CD14-positive monocyte (primary cell): Measurements from ENCODE around the gene GALNS. TPM values are rescaled to one million over a fixed set of nuclear protein-coding genes. Genes with fewer than 3 reads are reported as not detected.

Experiments used
- DNase-seq, 3 donors: peaks; one replicate each; pipeline ENCODE4 v3.0.0-alpha.2; 2011 to 2022
- H2AFZ ChIP-seq: 2 replicates; pipeline ENCODE4 v1.6.0; 2012; ENCODE audit warnings: mild to moderate bottlenecking, low read depth, low read length, inconsistent platforms; ENCODE audit not compliant: insufficient read depth, poor library complexity, severe bottlenecking
- H3K27ac ChIP-seq, 2 donors: 1 replicate in 1 of 2; 2 replicates in 1 of 2; pipeline ENCODE4 v1.5.1; 2012 to 2013; ENCODE audit warnings: low read length in 2 of 2, control low read depth in 1 of 2, inconsistent platforms in 1 of 2, low read depth in 1 of 2, mild to moderate bottlenecking in 1 of 2
- H3K27me3 ChIP-seq, 2 donors: one replicate each; pipeline versions ENCODE4 v1.6.0 to v1.6.1; 2011 to 2013; ENCODE audit warnings: low read length in 2 of 2; ENCODE audit not compliant: control insufficient read depth in 2 of 2, insufficient read depth in 2 of 2
- H3K36me3 ChIP-seq, 2 donors: replicated peaks in 1 of 2; 1 replicate in 1 of 2; 2 replicates in 1 of 2; pipeline versions ENCODE4 v1.5.1 to v1.6.1; 2012 to 2013; ENCODE audit warnings: low read length in 2 of 2, control low read depth in 1 of 2, inconsistent platforms in 1 of 2, mild to moderate bottlenecking in 1 of 2; ENCODE audit not compliant: insufficient read depth in 2 of 2, control insufficient read depth in 1 of 2
- H3K4me1 ChIP-seq, 2 donors: 1 replicate in 1 of 2; 2 replicates in 1 of 2; pipeline versions ENCODE4 v1.5.1 to v1.6.1; 2012 to 2013; ENCODE audit warnings: low read length in 2 of 2, control low read depth in 1 of 2, inconsistent platforms in 1 of 2, mild to moderate bottlenecking in 1 of 2, moderate library complexity in 1 of 2; ENCODE audit not compliant: insufficient read depth in 2 of 2, control insufficient read depth in 1 of 2
- H3K4me2 ChIP-seq: replicated peaks from 2 replicates; pipeline ENCODE3; 2012; ENCODE audit warnings: low read length, moderate library complexity, mild to moderate bottlenecking; ENCODE audit not compliant: poor library complexity, severe bottlenecking; ENCODE audit errors: extremely low read depth
- H3K4me3 ChIP-seq, 3 experiments: fragments of 200-600 bp in 1 of 3; sonication (generic) in 1 of 3; replicated peaks in 1 of 3; 1 replicate in 2 of 3; 2 replicates in 1 of 3; pipeline ENCODE4 v1.5.1; 2011 to 2013; ENCODE audit warnings: low read length in 3 of 3, mild to moderate bottlenecking in 3 of 3, control low read depth in 2 of 3, low read depth in 2 of 3, inconsistent platforms in 1 of 3, moderate library complexity in 1 of 3
- H3K79me2 ChIP-seq: 2 replicates; pipeline ENCODE4 v1.6.0; 2012; ENCODE audit warnings: mild to moderate bottlenecking, control low read depth, inconsistent platforms, low read length, moderate library complexity; ENCODE audit not compliant: insufficient read depth
- H3K9ac ChIP-seq: 2 replicates; pipeline ENCODE4 v1.6.0; 2017; ENCODE audit warnings: low read length, mild to moderate bottlenecking; ENCODE audit not compliant: insufficient read depth, poor library complexity, severe bottlenecking
- H3K9me3 ChIP-seq, 2 donors: replicated peaks in 1 of 2; 1 replicate in 1 of 2; 2 replicates in 1 of 2; pipeline versions ENCODE4 v1.5.1 to v1.6.1; 2012 to 2013; ENCODE audit warnings: low read length in 2 of 2, control low read depth in 1 of 2; ENCODE audit not compliant: control insufficient read depth in 1 of 2, insufficient read depth in 1 of 2
- H4K20me1 ChIP-seq: 2 replicates; pipeline ENCODE4 v1.6.0; 2012; ENCODE audit warnings: mild to moderate bottlenecking, low read length, control low read depth, moderate library complexity; ENCODE audit not compliant: insufficient read depth
- H3K27ac Mint-ChIP-seq, 7 donors: one replicate each; pipeline ENCODE4 v1.8.0; 2020; ENCODE audit warnings: mild to moderate bottlenecking in 7 of 7, mixed read lengths in 7 of 7, moderate library complexity in 6 of 7, inconsistent platforms in 2 of 7
- H3K27me3 Mint-ChIP-seq, 3 donors: one replicate each; pipeline ENCODE4 v1.8.0; 2021 to 2022; ENCODE audit warnings: low read depth in 3 of 3, mild to moderate bottlenecking in 3 of 3, mixed read lengths in 3 of 3, moderate library complexity in 3 of 3, inconsistent platforms in 1 of 3
- H3K36me3 Mint-ChIP-seq, 2 donors: one replicate each; pipeline ENCODE4 v1.8.0; 2020; ENCODE audit warnings: mixed read lengths in 2 of 2, inconsistent platforms in 1 of 2, mild to moderate bottlenecking in 1 of 2
- H3K4me1 Mint-ChIP-seq: one replicate; pipeline ENCODE4 v1.8.0; 2020; ENCODE audit warnings: mild to moderate bottlenecking, mixed read lengths
- H3K4me3 Mint-ChIP-seq, 2 donors: one replicate each; pipeline ENCODE4 v1.8.0; 2020; ENCODE audit warnings: mild to moderate bottlenecking in 2 of 2, mixed read lengths in 2 of 2, moderate library complexity in 1 of 2
- H3K9me3 Mint-ChIP-seq, 7 donors: one replicate each; pipeline ENCODE4 v1.8.0; 2020 to 2022; ENCODE audit warnings: mixed read lengths in 7 of 7, mild to moderate bottlenecking in 6 of 7, moderate library complexity in 6 of 7, inconsistent platforms in 2 of 7
- WGBS: methylation state at CpG from one replicate; pipeline ENCODE4 v1.1.5; 2013; ENCODE audit warnings: missing lambda C conversion rate; ENCODE audit not compliant: insufficient coverage; 5-methylcytosine and 5-hydroxymethylcytosine counted together
- intact Hi-C, 2 donors: fragments of 100-400 bp; cut with micrococcal nuclease; formaldehyde crosslinking; loops; one replicate each; pipeline versions ENCODE4 v1.15.0 to v1.15.1; 2023
- polyA plus RNA-seq, 3 donors: library from polyadenylated mRNA; depleted of rRNA in 1 of 3; unstranded in 2 of 3; stranded (reverse) in 1 of 3; fragments of 300-500 nt in 2 of 3; fragments of >200 nt in 1 of 3; fragmentation: Illumina TruSeq in 2 of 3; gene quantifications; 1 replicate in 2 of 3; 2 replicates in 1 of 3; pipeline ENCODE4 v1.2.3, GENCODE V29; 2012 to 2021
- TF ChIP-seq, protein P1 (sequence below): fragments of 200-600 bp; IDR thresholded peaks from one replicate; pipeline ENCODE4 v1.8.0; 2022; ENCODE audit warnings: antibody characterized with exemption, mild to moderate bottlenecking

GALNS gene
- polyA plus RNA-seq, 3 donors, result 20.2 to 34.4 (median 32.2) TPM

GRCh38 chr16:88774544-88775393, 82.0 kb downstream of the GALNS start:
- H3K4me2 ChIP-seq, result peak overlapping the region; percentile 43
- no peaks in the 10 kb centered on the region for H3K27me3 ChIP-seq
- 92% methylated on average over 26 of the region's 32 CpGs for WGBS
- peak overlapping the region in 1 of 3 experiments; percentile 12 for H3K4me3 ChIP-seq
- DNase-seq, result no peak
- no peak overlapping the region for H2AFZ ChIP-seq
- Mint-ChIP-seq H3K4me1 (peaks cover 73% of the 10 kb centered on the region), H3K4me3 (no peak overlapping the region), H3K27ac (peak overlapping the region in 5 of 7 donors; percentile 27 to 87 (median 53)), H3K36me3 (peaks cover 11 to 42% of the 10 kb centered on the region in 2 donors), H3K27me3 (peaks cover 0 to 3% (median 0%) of the 10 kb centered on the region in 3 donors), H3K9me3 (no peaks in the 10 kb centered on the region)
- no peaks in the 10 kb centered on the region for H3K9me3 ChIP-seq
- H3K9ac ChIP-seq, result peak overlapping the region; percentile 30
- TF ChIP-seq, protein P1, sequence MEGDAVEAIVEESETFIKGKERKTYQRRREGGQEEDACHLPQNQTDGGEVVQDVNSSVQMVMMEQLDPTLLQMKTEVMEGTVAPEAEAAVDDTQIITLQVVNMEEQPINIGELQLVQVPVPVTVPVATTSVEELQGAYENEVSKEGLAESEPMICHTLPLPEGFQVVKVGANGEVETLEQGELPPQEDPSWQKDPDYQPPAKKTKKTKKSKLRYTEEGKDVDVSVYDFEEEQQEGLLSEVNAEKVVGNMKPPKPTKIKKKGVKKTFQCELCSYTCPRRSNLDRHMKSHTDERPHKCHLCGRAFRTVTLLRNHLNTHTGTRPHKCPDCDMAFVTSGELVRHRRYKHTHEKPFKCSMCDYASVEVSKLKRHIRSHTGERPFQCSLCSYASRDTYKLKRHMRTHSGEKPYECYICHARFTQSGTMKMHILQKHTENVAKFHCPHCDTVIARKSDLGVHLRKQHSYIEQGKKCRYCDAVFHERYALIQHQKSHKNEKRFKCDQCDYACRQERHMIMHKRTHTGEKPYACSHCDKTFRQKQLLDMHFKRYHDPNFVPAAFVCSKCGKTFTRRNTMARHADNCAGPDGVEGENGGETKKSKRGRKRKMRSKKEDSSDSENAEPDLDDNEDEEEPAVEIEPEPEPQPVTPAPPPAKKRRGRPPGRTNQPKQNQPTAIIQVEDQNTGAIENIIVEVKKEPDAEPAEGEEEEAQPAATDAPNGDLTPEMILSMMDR, result no peak
- intact Hi-C loops, result no loop called here
- H3K4me1 ChIP-seq, result peaks cover 62 to 83% of the 10 kb centered on the region in 2 donors
- H3K36me3 ChIP-seq, result peaks cover 9 to 11% of the 10 kb centered on the region in 2 donors
- peaks cover 99% of the 10 kb centered on the region for H3K79me2 ChIP-seq
- H4K20me1 ChIP-seq, result peaks cover 94% of the 10 kb centered on the region
- peak overlapping the region in 1 of 2 donors; percentile 64 for H3K27ac ChIP-seq

GRCh38 chr16:88773812-88774291, 82.9 kb downstream of the GALNS start:
- Histone ChIP-seq H3K27ac (peak overlapping the region in 1 of 2 donors; percentile 64), H4K20me1 (peaks cover 96% of the 10 kb centered on the region), H3K9me3 (no peaks in the 10 kb centered on the region), H3K4me1 (peaks cover 53 to 75% of the 10 kb centered on the region in 2 donors), H3K4me3 (no peak overlapping the region), H3K36me3 (peaks cover 11 to 14% of the 10 kb centered on the region in 2 donors), H3K4me2 (peak overlapping the region; percentile 43), H3K9ac (peak overlapping the region; percentile 30), H3K27me3 (no peaks in the 10 kb centered on the region), H2AFZ (no peak overlapping the region), H3K79me2 (peaks cover 99% of the 10 kb centered on the region)
- TF ChIP-seq, protein P1, result no peak
- peak; percentile 39 to 79 (median 52) for DNase-seq
- Mint-ChIP-seq H3K27ac (peak overlapping the region in 6 of 7 donors; percentile 23 to 87 (median 47)), H3K9me3 (no peaks in the 10 kb centered on the region), H3K27me3 (peaks cover 0 to 3% (median 0%) of the 10 kb centered on the region in 3 donors), H3K4me1 (peaks cover 73% of the 10 kb centered on the region), H3K36me3 (peaks cover 11 to 41% of the 10 kb centered on the region in 2 donors), H3K4me3 (peak overlapping the region; percentile 35 to 53)
- intact Hi-C loops, result no loop called here
- 52% methylated on average over 9 of the region's 12 CpGs for WGBS
